HEK293 (cell line): ENCODE measurements around the gene LGALS3BP.

Experiments used
- CTCF ChIP-seq: fragments of 450-650 bp; formaldehyde crosslinking; IDR thresholded peaks from 2 replicates; pipeline ENCODE4 v1.5.1; 2016; ENCODE audit warnings: missing biosample characterization, missing genetic modification characterization
- ZNF175 ChIP-seq: fragments of 450-650 bp; formaldehyde crosslinking; IDR thresholded peaks from 2 replicates; pipeline ENCODE4 v1.5.1; 2016; ENCODE audit warnings: missing biosample characterization, missing genetic modification characterization
- ZNF660 ChIP-seq: fragments of 450-650 bp; IDR thresholded peaks from 2 replicates; pipeline ENCODE4 v1.5.1; 2018; ENCODE audit warnings: missing biosample characterization, mild to moderate bottlenecking, missing genetic modification characterization

- TF ChIP-seq ZNF175 (no peak), ZNF660 (tag by site-specific recombination) (no peak), CTCF (tag by site-specific recombination) (no peak)
These were observed 43.5 kb upstream of the LGALS3BP start for GRCh38 chr17:79023180-79023705.
